HEK293 (cell line): ENCODE results near the gene RELT.

Experiments
- ZNF114 ChIP-seq: fragments of 450-650 bp; formaldehyde crosslinking; IDR thresholded peaks from 2 replicates; pipeline ENCODE4 v1.5.0; 2017; ENCODE audit warnings: missing biosample characterization, missing genetic modification characterization
- ZNF623 ChIP-seq: fragments of 450-650 bp; formaldehyde crosslinking; IDR thresholded peaks from 2 replicates; pipeline ENCODE4 v1.5.1; 2016; ENCODE audit warnings: missing biosample characterization, missing genetic modification characterization
- ZNF707 ChIP-seq: fragments of 450-650 bp; formaldehyde crosslinking; IDR thresholded peaks from 2 replicates; pipeline ENCODE4 v1.5.1; 2016; ENCODE audit warnings: missing biosample characterization, missing genetic modification characterization
- TF ChIP-seq, protein P1 (sequence below): fragments of 450-650 bp; formaldehyde crosslinking; IDR thresholded peaks from 2 replicates; pipeline ENCODE4 v1.5.1; 2016; ENCODE audit warnings: missing biosample characterization, missing genetic modification characterization
- TF ChIP-seq, protein P2 (sequence below): fragments of 450-650 bp; formaldehyde crosslinking; IDR thresholded peaks from 2 replicates; pipeline ENCODE4 v1.5.1; 2016; ENCODE audit warnings: missing biosample characterization, missing genetic modification characterization, low read depth
- TF ChIP-seq, protein P3 (sequence below): fragments of 450-650 bp; formaldehyde crosslinking; conservative IDR thresholded peaks from 2 replicates; pipeline ENCODE4 v1.5.1; 2016; ENCODE audit warnings: low read depth, missing biosample characterization, missing genetic modification characterization

DNA sequence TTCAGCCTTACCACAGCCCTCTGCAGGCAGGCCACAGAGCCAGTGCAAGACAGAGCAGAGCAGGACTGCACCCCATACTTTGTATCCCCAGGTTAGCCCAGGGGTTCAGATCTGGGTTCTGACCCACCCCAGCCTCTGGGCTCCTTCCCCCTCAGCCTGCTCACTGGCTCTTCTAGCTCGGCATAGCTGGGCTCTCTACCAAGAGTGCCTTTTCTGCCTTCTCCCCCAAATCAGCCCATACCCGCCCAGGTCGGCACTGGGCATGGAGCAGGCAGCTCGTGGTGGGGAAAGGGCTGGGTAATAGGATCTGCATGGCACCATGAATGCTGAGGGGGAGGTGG, 8.3 kb downstream of the RELT start:
- TF ChIP-seq, protein P1, sequence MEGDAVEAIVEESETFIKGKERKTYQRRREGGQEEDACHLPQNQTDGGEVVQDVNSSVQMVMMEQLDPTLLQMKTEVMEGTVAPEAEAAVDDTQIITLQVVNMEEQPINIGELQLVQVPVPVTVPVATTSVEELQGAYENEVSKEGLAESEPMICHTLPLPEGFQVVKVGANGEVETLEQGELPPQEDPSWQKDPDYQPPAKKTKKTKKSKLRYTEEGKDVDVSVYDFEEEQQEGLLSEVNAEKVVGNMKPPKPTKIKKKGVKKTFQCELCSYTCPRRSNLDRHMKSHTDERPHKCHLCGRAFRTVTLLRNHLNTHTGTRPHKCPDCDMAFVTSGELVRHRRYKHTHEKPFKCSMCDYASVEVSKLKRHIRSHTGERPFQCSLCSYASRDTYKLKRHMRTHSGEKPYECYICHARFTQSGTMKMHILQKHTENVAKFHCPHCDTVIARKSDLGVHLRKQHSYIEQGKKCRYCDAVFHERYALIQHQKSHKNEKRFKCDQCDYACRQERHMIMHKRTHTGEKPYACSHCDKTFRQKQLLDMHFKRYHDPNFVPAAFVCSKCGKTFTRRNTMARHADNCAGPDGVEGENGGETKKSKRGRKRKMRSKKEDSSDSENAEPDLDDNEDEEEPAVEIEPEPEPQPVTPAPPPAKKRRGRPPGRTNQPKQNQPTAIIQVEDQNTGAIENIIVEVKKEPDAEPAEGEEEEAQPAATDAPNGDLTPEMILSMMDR (tag by site-specific recombination): no peak
- TF ChIP-seq, protein P2, sequence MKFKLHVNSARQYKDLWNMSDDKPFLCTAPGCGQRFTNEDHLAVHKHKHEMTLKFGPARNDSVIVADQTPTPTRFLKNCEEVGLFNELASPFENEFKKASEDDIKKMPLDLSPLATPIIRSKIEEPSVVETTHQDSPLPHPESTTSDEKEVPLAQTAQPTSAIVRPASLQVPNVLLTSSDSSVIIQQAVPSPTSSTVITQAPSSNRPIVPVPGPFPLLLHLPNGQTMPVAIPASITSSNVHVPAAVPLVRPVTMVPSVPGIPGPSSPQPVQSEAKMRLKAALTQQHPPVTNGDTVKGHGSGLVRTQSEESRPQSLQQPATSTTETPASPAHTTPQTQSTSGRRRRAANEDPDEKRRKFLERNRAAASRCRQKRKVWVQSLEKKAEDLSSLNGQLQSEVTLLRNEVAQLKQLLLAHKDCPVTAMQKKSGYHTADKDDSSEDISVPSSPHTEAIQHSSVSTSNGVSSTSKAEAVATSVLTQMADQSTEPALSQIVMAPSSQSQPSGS (tag by site-specific recombination): no peak
- TF ChIP-seq, protein P3, sequence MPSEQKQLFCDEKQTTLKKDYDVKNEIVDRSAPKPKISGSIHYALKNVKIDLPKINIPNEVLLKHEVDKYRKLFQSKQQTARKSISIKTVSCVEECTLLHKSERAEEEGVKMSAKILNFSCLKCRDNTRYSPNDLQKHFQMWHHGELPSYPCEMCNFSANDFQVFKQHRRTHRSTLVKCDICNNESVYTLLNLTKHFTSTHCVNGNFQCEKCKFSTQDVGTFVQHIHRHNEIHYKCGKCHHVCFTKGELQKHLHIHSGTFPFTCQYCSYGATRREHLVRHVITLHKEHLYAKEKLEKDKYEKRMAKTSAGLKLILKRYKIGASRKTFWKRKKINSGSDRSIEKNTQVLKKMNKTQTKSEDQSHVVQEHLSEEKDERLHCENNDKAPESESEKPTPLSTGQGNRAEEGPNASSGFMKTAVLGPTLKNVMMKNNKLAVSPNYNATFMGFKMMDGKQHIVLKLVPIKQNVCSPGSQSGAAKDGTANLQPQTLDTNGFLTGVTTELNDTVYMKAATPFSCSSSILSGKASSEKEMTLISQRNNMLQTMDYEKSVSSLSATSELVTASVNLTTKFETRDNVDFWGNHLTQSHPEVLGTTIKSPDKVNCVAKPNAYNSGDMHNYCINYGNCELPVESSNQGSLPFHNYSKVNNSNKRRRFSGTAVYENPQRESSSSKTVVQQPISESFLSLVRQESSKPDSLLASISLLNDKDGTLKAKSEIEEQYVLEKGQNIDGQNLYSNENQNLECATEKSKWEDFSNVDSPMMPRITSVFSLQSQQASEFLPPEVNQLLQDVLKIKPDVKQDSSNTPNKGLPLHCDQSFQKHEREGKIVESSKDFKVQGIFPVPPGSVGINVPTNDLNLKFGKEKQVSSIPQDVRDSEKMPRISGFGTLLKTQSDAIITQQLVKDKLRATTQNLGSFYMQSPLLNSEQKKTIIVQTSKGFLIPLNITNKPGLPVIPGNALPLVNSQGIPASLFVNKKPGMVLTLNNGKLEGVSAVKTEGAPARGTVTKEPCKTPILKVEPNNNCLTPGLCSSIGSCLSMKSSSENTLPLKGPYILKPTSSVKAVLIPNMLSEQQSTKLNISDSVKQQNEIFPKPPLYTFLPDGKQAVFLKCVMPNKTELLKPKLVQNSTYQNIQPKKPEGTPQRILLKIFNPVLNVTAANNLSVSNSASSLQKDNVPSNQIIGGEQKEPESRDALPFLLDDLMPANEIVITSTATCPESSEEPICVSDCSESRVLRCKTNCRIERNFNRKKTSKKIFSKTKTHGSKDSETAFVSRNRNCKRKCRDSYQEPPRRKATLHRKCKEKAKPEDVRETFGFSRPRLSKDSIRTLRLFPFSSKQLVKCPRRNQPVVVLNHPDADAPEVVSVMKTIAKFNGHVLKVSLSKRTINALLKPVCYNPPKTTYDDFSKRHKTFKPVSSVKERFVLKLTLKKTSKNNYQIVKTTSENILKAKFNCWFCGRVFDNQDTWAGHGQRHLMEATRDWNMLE: no peak
- TF ChIP-seq ZNF707 (tag by site-specific recombination) (no peak), ZNF114 (no peak), ZNF623 (tag by site-specific recombination) (no peak)
